CD4-positive, alpha-beta T cell treated with Interleukin-6 at 100 ng/mL for 8 hours (primary cell): ENCODE results near the gene ZNF679.
"Not testable (repeated sequence)": the region's sequence is repeated elsewhere in the genome, so short reads cannot be mapped to it uniquely, and the experiment has no call there.

Source experiments
- DNase-seq: peaks from one replicate; pipeline ENCODE4 v3.0.0-alpha.2; 2020; ENCODE audit warnings: mixed read lengths, low spot score

Gene ZNF679

GRCh38 chr7:64228174-64228573 is at the start of gene ZNF679:
TSS of gene ZNF679 (plus strand) at chr7:64228474. CDS start at chr7:64249118, 20,644 bp downstream.
- not testable (repeated sequence) for DNase-seq

- DNase-seq, result no peak
Observed at GRCh38 chr7:64180989-64181388, 47.3 kb upstream of the ZNF679 start.

GRCh38 chr7:64181586-64181985 is 46.7 kb upstream of the ZNF679 start:
- DNase-seq, result no peak

GRCh38 chr7:64182036-64182790 is 46.1 kb upstream of the ZNF679 start:
- DNase-seq, result no peak

- peak; percentile 20 for DNase-seq
Observed at GRCh38 chr7:64183126-64183742, 45.0 kb upstream of the ZNF679 start.

GRCh38 chr7:64183827-64184372 is 44.4 kb upstream of the ZNF679 start:
- DNase-seq, result no peak

- DNase-seq, result no peak
Observed at GRCh38 chr7:64184376-64184775, 43.9 kb upstream of the ZNF679 start.

- DNase-seq, result no peak
Observed at GRCh38 chr7:64187408-64187807, 40.9 kb upstream of the ZNF679 start.

GRCh38 chr7:64192148-64192704 is 36.0 kb upstream of the ZNF679 start:
- no peak for DNase-seq

GRCh38 chr7:64192775-64193174 is 35.5 kb upstream of the ZNF679 start:
- no peak for DNase-seq

GRCh38 chr7:64206903-64207302 is 21.4 kb upstream of the ZNF679 start, which contains the start of gene ZNF735:
TSS of gene ZNF735 (plus strand) at chr7:64207203. CDS start at chr7:64207203, 0 bp downstream.
- DNase-seq, result no peak

GRCh38 chr7:64219710-64220298 is 8.5 kb upstream of the ZNF679 start:
- not testable (repeated sequence) for DNase-seq

- DNase-seq, result no peak
Observed at GRCh38 chr7:64223366-64223765, 4.9 kb upstream of the ZNF679 start.

- DNase-seq, result no peak
Observed at GRCh38 chr7:64266341-64266919, 38.2 kb downstream of the ZNF679 start.

- DNase-seq, result no peak
Observed at GRCh38 chr7:64277630-64278029, 49.4 kb downstream of the ZNF679 start.

- DNase-seq, result no peak
Observed at GRCh38 chr7:64294701-64295420, 66.6 kb downstream of the ZNF679 start.

- not testable (repeated sequence) for DNase-seq
Observed at GRCh38 chr7:64297418-64297817, 69.1 kb downstream of the ZNF679 start.

- no peak for DNase-seq
Observed at GRCh38 chr7:64300641-64301405, 72.5 kb downstream of the ZNF679 start.

- DNase-seq, result peak; percentile 94
Observed at GRCh38 chr7:64307254-64308015, 79.2 kb downstream of the ZNF679 start.

- no peak for DNase-seq
Observed at GRCh38 chr7:64308016-64308270, 79.7 kb downstream of the ZNF679 start.
